ENCODE measurements around the gene TSPO2.

The TSPO2 gene

DNA sequence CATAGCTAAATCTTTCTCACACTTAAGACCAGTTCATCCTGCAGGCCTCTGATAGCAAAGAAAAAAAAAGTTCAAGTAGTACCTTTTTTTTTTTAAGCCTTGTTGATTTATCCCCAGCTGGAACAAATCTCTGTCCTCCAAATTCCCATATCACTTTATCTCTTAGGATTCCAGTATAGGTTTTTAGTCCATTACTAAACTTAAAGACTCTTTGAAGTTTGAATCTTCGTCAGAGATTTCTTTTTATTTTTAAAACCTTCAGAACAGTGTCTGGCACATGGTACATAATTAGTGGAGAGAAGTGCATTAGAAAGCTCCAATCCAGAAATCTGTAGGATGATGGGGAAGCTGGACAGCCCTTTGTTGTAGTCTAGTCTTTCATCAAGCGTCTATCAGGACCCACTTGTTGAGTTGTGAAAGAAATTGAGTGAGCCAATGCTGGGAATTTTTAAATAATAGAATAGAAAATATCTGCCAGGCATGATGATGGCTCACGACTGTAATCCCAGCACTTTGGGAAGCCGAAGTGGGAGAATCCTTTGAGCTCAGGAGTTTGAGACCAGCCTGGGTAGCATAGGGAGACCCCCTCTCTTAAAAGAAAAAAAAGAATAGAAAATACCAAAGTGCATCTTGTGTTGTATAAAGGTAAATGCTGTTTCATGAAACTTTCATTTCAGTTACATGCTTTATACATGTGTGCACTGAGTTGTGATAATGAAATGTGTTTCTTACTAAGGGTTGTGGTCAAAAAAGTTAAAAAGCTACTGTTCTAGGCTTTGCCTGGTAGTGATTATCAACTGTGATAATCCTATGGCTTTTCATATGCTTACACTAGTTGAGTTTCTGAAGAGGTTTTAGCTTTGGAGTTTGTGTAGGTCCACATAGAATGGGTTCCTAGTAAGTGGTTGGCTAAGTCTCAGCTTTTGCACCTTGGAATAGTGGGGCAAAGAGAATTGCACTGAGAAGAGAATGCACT is 33.7 kb downstream of the TSPO2 start:
- H3K4me1 ChIP-seq (ENCODE audit: control insufficient read depth, low read length) = peaks cover 65% of the 10 kb centered on the region
- H3K4me2 ChIP-seq (ENCODE audit: low read length) = peak overlapping the region; percentile 99
- H4K20me1 ChIP-seq (ENCODE audit: control insufficient read depth, insufficient read depth, low read depth, low read length) = peaks cover 8% of the 10 kb centered on the region
- H3K9me2 ChIP-seq (replicated peaks; ENCODE audit: control insufficient read depth, low read length) = no peaks in the 10 kb centered on the region
- peaks cover 72% of the 10 kb centered on the region for H3K36me3 ChIP-seq (ENCODE audit: control insufficient read depth, low read length)
- TF ChIP-seq, protein P1, sequence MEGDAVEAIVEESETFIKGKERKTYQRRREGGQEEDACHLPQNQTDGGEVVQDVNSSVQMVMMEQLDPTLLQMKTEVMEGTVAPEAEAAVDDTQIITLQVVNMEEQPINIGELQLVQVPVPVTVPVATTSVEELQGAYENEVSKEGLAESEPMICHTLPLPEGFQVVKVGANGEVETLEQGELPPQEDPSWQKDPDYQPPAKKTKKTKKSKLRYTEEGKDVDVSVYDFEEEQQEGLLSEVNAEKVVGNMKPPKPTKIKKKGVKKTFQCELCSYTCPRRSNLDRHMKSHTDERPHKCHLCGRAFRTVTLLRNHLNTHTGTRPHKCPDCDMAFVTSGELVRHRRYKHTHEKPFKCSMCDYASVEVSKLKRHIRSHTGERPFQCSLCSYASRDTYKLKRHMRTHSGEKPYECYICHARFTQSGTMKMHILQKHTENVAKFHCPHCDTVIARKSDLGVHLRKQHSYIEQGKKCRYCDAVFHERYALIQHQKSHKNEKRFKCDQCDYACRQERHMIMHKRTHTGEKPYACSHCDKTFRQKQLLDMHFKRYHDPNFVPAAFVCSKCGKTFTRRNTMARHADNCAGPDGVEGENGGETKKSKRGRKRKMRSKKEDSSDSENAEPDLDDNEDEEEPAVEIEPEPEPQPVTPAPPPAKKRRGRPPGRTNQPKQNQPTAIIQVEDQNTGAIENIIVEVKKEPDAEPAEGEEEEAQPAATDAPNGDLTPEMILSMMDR (IDR thresholded peaks at IDR 0.05; ENCODE audit: low read depth, low read length, poor library complexity, severe bottlenecking) = no peak
- no peak for TF ChIP-seq EZH2phosphoT487 (IDR thresholded peaks at IDR 0.05; ENCODE audit: borderline replicate concordance, low read length)
- H3K27ac ChIP-seq (ENCODE audit: low read depth, low read length) = peak overlapping the region; percentile 94; the same call in 1 of the 2 replicates
- H3K4me3 ChIP-seq (ENCODE audit: low read length) = peak overlapping the region; percentile 93
- no peaks in the 10 kb centered on the region for H3K9me3 ChIP-seq (ENCODE audit: control insufficient read depth, insufficient read depth, low read length)
- H3K79me2 ChIP-seq (ENCODE audit: control insufficient read depth, low read length) = peaks cover 86% of the 10 kb centered on the region
- no peaks in the 10 kb centered on the region for H3K27me3 ChIP-seq (ENCODE audit: control insufficient read depth, low read length)
- H3F3A ChIP-seq (ENCODE audit: control insufficient read depth, insufficient read depth) = peaks cover 11% of the 10 kb centered on the region

DNA sequence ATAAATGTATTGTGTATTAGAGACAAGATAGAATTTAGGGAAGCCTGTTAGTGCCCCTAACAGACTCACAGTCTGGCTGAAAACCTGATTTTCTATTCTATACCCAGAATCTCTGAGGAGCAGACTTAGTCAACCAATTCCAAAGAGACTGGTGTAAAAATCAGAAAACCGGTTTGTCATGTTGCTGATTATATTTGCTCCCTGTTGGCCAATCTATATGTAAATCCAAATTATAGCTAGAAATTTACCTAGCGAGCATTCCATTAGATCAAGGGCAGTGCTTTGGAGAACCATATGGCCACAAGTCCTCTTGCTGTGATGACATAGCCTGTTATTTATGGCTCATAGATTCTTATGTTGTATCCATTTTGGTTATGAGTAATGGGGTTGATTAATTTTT is 35.3 kb downstream of the TSPO2 start:
- Histone ChIP-seq H3K9me3 (ENCODE audit: control insufficient read depth, insufficient read depth, low read length) (no peaks in the 10 kb centered on the region), H3K4me1 (ENCODE audit: control insufficient read depth, low read length) (peaks cover 63% of the 10 kb centered on the region), H3K27me3 (ENCODE audit: control insufficient read depth, low read length) (no peaks in the 10 kb centered on the region), H3K4me2 (ENCODE audit: low read length) (no peak overlapping the region), H3K9me2 (replicated peaks; ENCODE audit: control insufficient read depth, low read length) (no peaks in the 10 kb centered on the region), H3K27ac (ENCODE audit: low read depth, low read length) (no peak overlapping the region), H4K20me1 (ENCODE audit: control insufficient read depth, insufficient read depth, low read depth, low read length) (peaks cover 8% of the 10 kb centered on the region), H3K36me3 (ENCODE audit: control insufficient read depth, low read length) (peaks cover 83% of the 10 kb centered on the region), H3K79me2 (ENCODE audit: control insufficient read depth, low read length) (peaks cover 93% of the 10 kb centered on the region), H3F3A (ENCODE audit: control insufficient read depth, insufficient read depth) (peaks cover 9% of the 10 kb centered on the region), H3K4me3 (ENCODE audit: low read length) (no peak overlapping the region)
- TF ChIP-seq, protein P1 (IDR thresholded peaks at IDR 0.05; ENCODE audit: low read depth, low read length, poor library complexity, severe bottlenecking) = no peak
- no peak for TF ChIP-seq EZH2phosphoT487 (IDR thresholded peaks at IDR 0.05; ENCODE audit: borderline replicate concordance, low read length)

DNA sequence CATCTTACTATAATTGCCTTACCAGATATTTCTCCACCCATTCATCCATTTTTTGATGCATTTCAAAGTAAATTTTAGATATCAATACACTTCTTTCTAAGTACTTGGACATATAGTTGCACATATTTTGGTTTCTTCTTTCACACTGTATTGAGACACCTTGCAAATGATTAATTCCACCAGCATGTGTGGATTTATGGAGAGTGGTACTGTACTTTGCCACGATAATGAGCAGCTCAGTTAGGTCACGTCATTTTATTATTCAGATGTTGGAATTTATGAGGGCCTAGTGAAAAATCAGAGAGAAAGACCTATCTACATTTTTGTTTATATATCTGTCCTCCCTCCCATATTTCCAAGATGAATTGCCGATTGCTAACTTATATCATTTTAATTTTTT is 35.8 kb downstream of the TSPO2 start:
- no peak for TF ChIP-seq EZH2phosphoT487 (IDR thresholded peaks at IDR 0.05; ENCODE audit: borderline replicate concordance, low read length)
- TF ChIP-seq, protein P1 (IDR thresholded peaks at IDR 0.05; ENCODE audit: low read depth, low read length, poor library complexity, severe bottlenecking) = no peak
- Histone ChIP-seq H3K27me3 (ENCODE audit: control insufficient read depth, low read length) (no peaks in the 10 kb centered on the region), H3K79me2 (ENCODE audit: control insufficient read depth, low read length) (peaks cover 98% of the 10 kb centered on the region), H3K9me3 (ENCODE audit: control insufficient read depth, insufficient read depth, low read length) (no peaks in the 10 kb centered on the region), H3K27ac (ENCODE audit: low read depth, low read length) (no peak overlapping the region), H4K20me1 (ENCODE audit: control insufficient read depth, insufficient read depth, low read depth, low read length) (peaks cover 8% of the 10 kb centered on the region), H3K4me3 (ENCODE audit: low read length) (no peak overlapping the region), H3K4me1 (ENCODE audit: control insufficient read depth, low read length) (peaks cover 63% of the 10 kb centered on the region), H3K36me3 (ENCODE audit: control insufficient read depth, low read length) (peaks cover 89% of the 10 kb centered on the region), H3K9me2 (replicated peaks; ENCODE audit: control insufficient read depth, low read length) (no peaks in the 10 kb centered on the region), H3K4me2 (ENCODE audit: low read length) (no peak overlapping the region), H3F3A (ENCODE audit: control insufficient read depth, insufficient read depth) (peaks cover 9% of the 10 kb centered on the region)

Data from DOHH2 (cell line).